Upper lobe of left lung (tissue), 4 donors: ENCODE results near the gene LMOD1.

ENCODE experiments used
- EP300 ChIP-seq, 4 donors: sonication (generic); formaldehyde crosslinking; IDR thresholded peaks; one replicate each; pipeline ENCODE4 v1.5.1; 2017; ENCODE audit warnings: antibody characterized with exemption in 4 of 4, control low read depth in 2 of 4
- POLR2A ChIP-seq, 4 donors: fragments of 450-650 bp; IDR thresholded peaks; one replicate each; pipeline ENCODE4 v1.5.1; 2016 to 2017; ENCODE audit warnings: antibody characterized with exemption in 4 of 4, mild to moderate bottlenecking in 2 of 4
- POLR2AphosphoS5 ChIP-seq, 2 donors: sonication (generic); formaldehyde crosslinking; IDR thresholded peaks; one replicate each; pipeline ENCODE4 v1.5.1; 2017; ENCODE audit warnings: antibody characterized with exemption in 2 of 2
- TF ChIP-seq, protein P1 (sequence below), 6 experiments: fragments of 450-650 bp in 4 of 6; fragments of 200-600 bp in 2 of 6; sonication (generic) in 2 of 6; IDR thresholded peaks; one replicate each; pipeline ENCODE4 v1.5.1; 2016 to 2019; ENCODE audit warnings: antibody characterized with exemption in 6 of 6

DNA sequence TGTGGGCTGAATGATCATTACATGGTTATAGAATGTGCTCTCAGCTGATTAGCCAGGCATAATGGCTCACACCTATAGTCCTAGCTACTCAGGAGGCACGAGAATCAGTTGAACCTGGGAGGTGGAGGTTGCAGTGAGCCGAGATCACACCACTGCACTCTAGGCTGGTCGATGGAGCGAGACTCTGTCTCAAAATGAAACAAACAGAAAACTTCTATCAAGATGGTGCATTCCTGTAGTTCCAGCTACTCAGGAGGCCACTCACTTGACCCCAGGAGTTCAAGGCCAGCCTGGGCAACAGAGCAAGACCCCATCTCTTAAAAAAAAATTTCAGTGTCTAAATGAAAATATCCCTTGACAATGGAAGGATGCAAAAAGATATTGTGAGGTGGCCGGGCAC, 19.8 kb upstream of the LMOD1 start:
- TF ChIP-seq, protein P1, sequence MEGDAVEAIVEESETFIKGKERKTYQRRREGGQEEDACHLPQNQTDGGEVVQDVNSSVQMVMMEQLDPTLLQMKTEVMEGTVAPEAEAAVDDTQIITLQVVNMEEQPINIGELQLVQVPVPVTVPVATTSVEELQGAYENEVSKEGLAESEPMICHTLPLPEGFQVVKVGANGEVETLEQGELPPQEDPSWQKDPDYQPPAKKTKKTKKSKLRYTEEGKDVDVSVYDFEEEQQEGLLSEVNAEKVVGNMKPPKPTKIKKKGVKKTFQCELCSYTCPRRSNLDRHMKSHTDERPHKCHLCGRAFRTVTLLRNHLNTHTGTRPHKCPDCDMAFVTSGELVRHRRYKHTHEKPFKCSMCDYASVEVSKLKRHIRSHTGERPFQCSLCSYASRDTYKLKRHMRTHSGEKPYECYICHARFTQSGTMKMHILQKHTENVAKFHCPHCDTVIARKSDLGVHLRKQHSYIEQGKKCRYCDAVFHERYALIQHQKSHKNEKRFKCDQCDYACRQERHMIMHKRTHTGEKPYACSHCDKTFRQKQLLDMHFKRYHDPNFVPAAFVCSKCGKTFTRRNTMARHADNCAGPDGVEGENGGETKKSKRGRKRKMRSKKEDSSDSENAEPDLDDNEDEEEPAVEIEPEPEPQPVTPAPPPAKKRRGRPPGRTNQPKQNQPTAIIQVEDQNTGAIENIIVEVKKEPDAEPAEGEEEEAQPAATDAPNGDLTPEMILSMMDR (IDR thresholded peaks at IDR 0.05), result no peak
- TF ChIP-seq POLR2AphosphoS5 (IDR thresholded peaks at IDR 0.05) (no peak), EP300 (IDR thresholded peaks at IDR 0.05) (no peak), POLR2A (IDR thresholded peaks at IDR 0.05) (no peak)
